Measurements from ENCODE around the gene ASB18.

- no peak for TF ChIP-seq EZH2 (IDR thresholded peaks at IDR 0.05; ENCODE audit: low read length)
- TF ChIP-seq, protein P1, sequence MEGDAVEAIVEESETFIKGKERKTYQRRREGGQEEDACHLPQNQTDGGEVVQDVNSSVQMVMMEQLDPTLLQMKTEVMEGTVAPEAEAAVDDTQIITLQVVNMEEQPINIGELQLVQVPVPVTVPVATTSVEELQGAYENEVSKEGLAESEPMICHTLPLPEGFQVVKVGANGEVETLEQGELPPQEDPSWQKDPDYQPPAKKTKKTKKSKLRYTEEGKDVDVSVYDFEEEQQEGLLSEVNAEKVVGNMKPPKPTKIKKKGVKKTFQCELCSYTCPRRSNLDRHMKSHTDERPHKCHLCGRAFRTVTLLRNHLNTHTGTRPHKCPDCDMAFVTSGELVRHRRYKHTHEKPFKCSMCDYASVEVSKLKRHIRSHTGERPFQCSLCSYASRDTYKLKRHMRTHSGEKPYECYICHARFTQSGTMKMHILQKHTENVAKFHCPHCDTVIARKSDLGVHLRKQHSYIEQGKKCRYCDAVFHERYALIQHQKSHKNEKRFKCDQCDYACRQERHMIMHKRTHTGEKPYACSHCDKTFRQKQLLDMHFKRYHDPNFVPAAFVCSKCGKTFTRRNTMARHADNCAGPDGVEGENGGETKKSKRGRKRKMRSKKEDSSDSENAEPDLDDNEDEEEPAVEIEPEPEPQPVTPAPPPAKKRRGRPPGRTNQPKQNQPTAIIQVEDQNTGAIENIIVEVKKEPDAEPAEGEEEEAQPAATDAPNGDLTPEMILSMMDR (optimal IDR thresholded peaks at IDR 0.05 in 1 of 3, IDR thresholded peaks at IDR 0.05 in 1 of 3, conservative IDR thresholded peaks at IDR 0.05 in 1 of 3; ENCODE audit: extremely low read depth in 1 of 3, insufficient read depth in 2 of 3, low read length in 3 of 3), result no peak
Measured at GRCh38 chr2:236160366-236161081, 103.7 kb downstream of the ASB18 start.

Data from keratinocyte (primary cell).